HG03565 (cell line): ENCODE results near the gene ZNF846.
"Not testable (repeated sequence)": the region's sequence is repeated elsewhere in the genome, so short reads cannot be mapped to it uniquely, and the experiment has no call there.

Experiments
- ATAC-seq: cut with Tn5 transposase; IDR thresholded peaks from one replicate; pipeline ENCODE4 v1.9.1; 2021; ENCODE audit warnings: mild to moderate bottlenecking, moderate library complexity; ENCODE audit not compliant: unreplicated experiment

Gene ZNF846

GRCh38 chr19:9785367-9786331 lies 17.1 kb upstream of the ZNF846 start:
- peak; percentile 54 for ATAC-seq

- not testable (repeated sequence) for ATAC-seq
Measured at GRCh38 chr19:9784163-9784496, 15.6 kb upstream of the ZNF846 start.

- ATAC-seq, result no peak
Measured at GRCh38 chr19:9782338-9782737, 13.8 kb upstream of the ZNF846 start.

- no peak for ATAC-seq
Measured at GRCh38 chr19:9757544-9758501, 10.7 kb downstream of the ZNF846 start.

GRCh38 chr19:9752701-9753443 lies 15.7 kb downstream of the ZNF846 start:
- no peak for ATAC-seq

GRCh38 chr19:9751446-9751845 lies 17.1 kb downstream of the ZNF846 start:
- ATAC-seq, result no peak

- no peak for ATAC-seq
Measured at GRCh38 chr19:9741476-9742171, 26.9 kb downstream of the ZNF846 start.

GRCh38 chr19:9735986-9736385 lies 32.6 kb downstream of the ZNF846 start:
- no peak for ATAC-seq

- ATAC-seq, result not testable (repeated sequence)
Measured at GRCh38 chr19:9730056-9730455, 38.5 kb downstream of the ZNF846 start.

GRCh38 chr19:9729162-9729561 lies 39.4 kb downstream of the ZNF846 start:
- no peak for ATAC-seq

GRCh38 chr19:9727644-9728043 lies 40.9 kb downstream of the ZNF846 start:
- ATAC-seq, result no peak

- not testable (repeated sequence) for ATAC-seq
Measured at GRCh38 chr19:9725508-9726201, 42.9 kb downstream of the ZNF846 start.

- no peak for ATAC-seq
Measured at GRCh38 chr19:9724157-9724556, 44.4 kb downstream of the ZNF846 start.

- no peak for ATAC-seq
Measured at GRCh38 chr19:9721861-9722260, 46.7 kb downstream of the ZNF846 start.

- no peak for ATAC-seq
Measured at GRCh38 chr19:9720541-9720940, 48.0 kb downstream of the ZNF846 start.

GRCh38 chr19:9711815-9712214 lies 56.7 kb downstream of the ZNF846 start:
- no peak for ATAC-seq

GRCh38 chr19:9709305-9709704 lies 59.2 kb downstream of the ZNF846 start:
- no peak for ATAC-seq

- ATAC-seq, result no peak
Measured at GRCh38 chr19:9705836-9706235, 62.7 kb downstream of the ZNF846 start.

GRCh38 chr19:9702186-9702585 lies 66.4 kb downstream of the ZNF846 start:
- no peak for ATAC-seq
